GM21786 (cell line): ENCODE data around the gene ZDHHC3.
"Not testable (repeated sequence)": the region's sequence is repeated elsewhere in the genome, so short reads cannot be mapped to it uniquely, and the experiment has no call there.

Experiments used
- ATAC-seq: cut with Tn5 transposase; IDR thresholded peaks from one replicate; pipeline ENCODE4 v1.9.1; 2021; ENCODE audit not compliant: unreplicated experiment

The ZDHHC3 gene

GRCh38 chr3:44966795-44967278 is 9.1 kb downstream of the ZDHHC3 start:
- no peak for ATAC-seq

- ATAC-seq = no peak
Observed at GRCh38 chr3:44965165-44965564, 10.8 kb downstream of the ZDHHC3 start.

GRCh38 chr3:44963571-44964325 is 12.2 kb downstream of the ZDHHC3 start:
- ATAC-seq = no peak

GRCh38 chr3:44962621-44963393 is 13.2 kb downstream of the ZDHHC3 start:
- ATAC-seq = no peak

GRCh38 chr3:44961888-44962287 is 14.1 kb downstream of the ZDHHC3 start:
- ATAC-seq = no peak

GRCh38 chr3:44960387-44961026 is 15.5 kb downstream of the ZDHHC3 start:
- ATAC-seq = peak; percentile 46

- ATAC-seq = no peak
Observed at GRCh38 chr3:44958386-44958785, 17.6 kb downstream of the ZDHHC3 start.

GRCh38 chr3:44957986-44958385 is 18.0 kb downstream of the ZDHHC3 start:
- ATAC-seq = no peak

- no peak for ATAC-seq
Observed at GRCh38 chr3:44955917-44956316, 20.1 kb downstream of the ZDHHC3 start.

GRCh38 chr3:44954962-44955361 is 21.0 kb downstream of the ZDHHC3 start:
- ATAC-seq = peak; percentile 84

GRCh38 chr3:44954304-44954703 is 21.7 kb downstream of the ZDHHC3 start:
- no peak for ATAC-seq

GRCh38 chr3:44952689-44953088 is 23.3 kb downstream of the ZDHHC3 start:
- no peak for ATAC-seq

GRCh38 chr3:44950275-44950734 is 25.7 kb downstream of the ZDHHC3 start:
- ATAC-seq = no peak

GRCh38 chr3:44949770-44950169 is 26.2 kb downstream of the ZDHHC3 start:
- not testable (repeated sequence) for ATAC-seq

GRCh38 chr3:44948239-44948638 is 27.7 kb downstream of the ZDHHC3 start:
- no peak for ATAC-seq

- ATAC-seq = no peak
Observed at GRCh38 chr3:44942202-44942921, 33.6 kb downstream of the ZDHHC3 start.

- ATAC-seq = no peak
Observed at GRCh38 chr3:44939581-44940036, 36.4 kb downstream of the ZDHHC3 start.

- no peak for ATAC-seq
Observed at GRCh38 chr3:44932986-44933944, 42.7 kb downstream of the ZDHHC3 start.

GRCh38 chr3:44932271-44932670 is 43.7 kb downstream of the ZDHHC3 start:
- no peak for ATAC-seq

GRCh38 chr3:44931791-44932190 is 44.2 kb downstream of the ZDHHC3 start:
- ATAC-seq = no peak
